ENCODE results near the gene METTL6.

The METTL6 gene

DNA sequence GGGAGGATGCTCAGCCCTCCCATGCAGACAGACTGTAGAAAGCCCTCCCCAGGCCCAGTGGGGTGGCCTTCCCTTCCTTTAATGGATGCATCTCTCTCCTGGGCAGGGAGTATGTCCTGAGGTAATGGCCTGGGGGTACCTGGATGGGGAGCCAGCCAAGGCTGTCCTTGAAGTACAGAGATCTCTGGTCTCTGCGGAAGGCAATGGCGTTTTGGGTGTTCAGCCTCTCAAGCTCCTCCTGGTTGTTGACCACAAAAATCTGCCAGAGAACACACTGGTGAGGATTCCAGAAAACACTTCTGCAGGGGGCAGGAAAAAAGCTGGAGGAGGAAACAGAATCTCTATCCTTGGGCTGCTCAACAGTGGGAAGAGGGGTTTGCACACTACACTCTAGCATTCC is 29.0 kb upstream of the METTL6 start:
- H3K4me3 ChIP-seq (ENCODE audit: low read depth, low read length), result no peak overlapping the region
- in situ Hi-C loops (cut with HindIII; ENCODE audit: low sequenced_read_pairs), result no loop called here
- TF ChIP-seq, protein P1, sequence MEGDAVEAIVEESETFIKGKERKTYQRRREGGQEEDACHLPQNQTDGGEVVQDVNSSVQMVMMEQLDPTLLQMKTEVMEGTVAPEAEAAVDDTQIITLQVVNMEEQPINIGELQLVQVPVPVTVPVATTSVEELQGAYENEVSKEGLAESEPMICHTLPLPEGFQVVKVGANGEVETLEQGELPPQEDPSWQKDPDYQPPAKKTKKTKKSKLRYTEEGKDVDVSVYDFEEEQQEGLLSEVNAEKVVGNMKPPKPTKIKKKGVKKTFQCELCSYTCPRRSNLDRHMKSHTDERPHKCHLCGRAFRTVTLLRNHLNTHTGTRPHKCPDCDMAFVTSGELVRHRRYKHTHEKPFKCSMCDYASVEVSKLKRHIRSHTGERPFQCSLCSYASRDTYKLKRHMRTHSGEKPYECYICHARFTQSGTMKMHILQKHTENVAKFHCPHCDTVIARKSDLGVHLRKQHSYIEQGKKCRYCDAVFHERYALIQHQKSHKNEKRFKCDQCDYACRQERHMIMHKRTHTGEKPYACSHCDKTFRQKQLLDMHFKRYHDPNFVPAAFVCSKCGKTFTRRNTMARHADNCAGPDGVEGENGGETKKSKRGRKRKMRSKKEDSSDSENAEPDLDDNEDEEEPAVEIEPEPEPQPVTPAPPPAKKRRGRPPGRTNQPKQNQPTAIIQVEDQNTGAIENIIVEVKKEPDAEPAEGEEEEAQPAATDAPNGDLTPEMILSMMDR (IDR thresholded peaks at IDR 0.05; ENCODE audit: low read depth, low read length, missing control alignments), result no peak
- no peak for DNase-seq (ENCODE audit: low read depth)

DNA sequence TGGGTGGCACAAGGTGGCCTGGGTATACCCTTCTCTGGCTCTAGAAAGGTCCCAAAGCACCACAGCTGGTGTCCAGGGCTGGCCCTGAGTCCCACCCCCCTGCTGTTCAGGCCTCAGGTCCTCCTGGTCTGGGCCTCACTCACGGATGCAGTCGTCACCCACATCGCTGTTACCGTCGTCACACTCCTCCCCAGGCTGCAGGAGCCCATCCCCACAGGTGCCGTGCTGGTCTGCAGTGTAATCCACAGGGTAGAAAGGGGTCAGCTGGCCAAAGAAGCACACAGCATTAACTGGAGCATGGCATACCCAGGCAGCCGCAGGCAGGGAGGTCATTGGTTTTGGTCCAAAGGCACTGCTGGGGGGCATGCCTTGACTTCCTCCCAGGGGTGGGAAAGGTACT is 28.4 kb upstream of the METTL6 start:
- H3K4me3 ChIP-seq (ENCODE audit: low read depth, low read length), result no peak overlapping the region
- TF ChIP-seq, protein P1 (IDR thresholded peaks at IDR 0.05; ENCODE audit: low read depth, low read length, missing control alignments), result no peak
- in situ Hi-C loops (cut with HindIII; ENCODE audit: low sequenced_read_pairs), result no loop called here
- DNase-seq (ENCODE audit: low read depth), result no peak

DNA sequence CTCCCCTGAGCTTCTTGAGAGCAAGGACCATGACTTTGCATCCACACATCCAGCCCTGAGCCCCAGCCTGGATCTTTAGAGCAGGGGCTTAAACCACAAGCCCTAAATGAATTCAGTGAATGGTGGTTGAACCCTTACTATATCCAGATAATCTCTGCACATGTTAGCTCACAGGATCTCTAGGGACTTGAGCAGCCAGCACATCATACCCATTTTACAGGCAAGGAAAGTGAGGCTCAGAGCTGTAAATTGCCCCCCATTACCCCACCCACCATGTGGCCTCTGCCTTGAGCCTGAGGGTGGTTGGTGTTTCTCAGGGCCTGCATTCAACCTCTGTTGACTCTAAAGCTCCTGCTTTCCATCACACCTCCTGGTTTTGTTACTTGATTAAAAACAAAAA is 27.6 kb upstream of the METTL6 start:
- TF ChIP-seq, protein P1 (IDR thresholded peaks at IDR 0.05; ENCODE audit: low read depth, low read length, missing control alignments), result no peak
- no peak for DNase-seq (ENCODE audit: low read depth)
- in situ Hi-C loops (cut with HindIII; ENCODE audit: low sequenced_read_pairs), result no loop called here
- no peak overlapping the region for H3K4me3 ChIP-seq (ENCODE audit: low read depth, low read length)

DNA sequence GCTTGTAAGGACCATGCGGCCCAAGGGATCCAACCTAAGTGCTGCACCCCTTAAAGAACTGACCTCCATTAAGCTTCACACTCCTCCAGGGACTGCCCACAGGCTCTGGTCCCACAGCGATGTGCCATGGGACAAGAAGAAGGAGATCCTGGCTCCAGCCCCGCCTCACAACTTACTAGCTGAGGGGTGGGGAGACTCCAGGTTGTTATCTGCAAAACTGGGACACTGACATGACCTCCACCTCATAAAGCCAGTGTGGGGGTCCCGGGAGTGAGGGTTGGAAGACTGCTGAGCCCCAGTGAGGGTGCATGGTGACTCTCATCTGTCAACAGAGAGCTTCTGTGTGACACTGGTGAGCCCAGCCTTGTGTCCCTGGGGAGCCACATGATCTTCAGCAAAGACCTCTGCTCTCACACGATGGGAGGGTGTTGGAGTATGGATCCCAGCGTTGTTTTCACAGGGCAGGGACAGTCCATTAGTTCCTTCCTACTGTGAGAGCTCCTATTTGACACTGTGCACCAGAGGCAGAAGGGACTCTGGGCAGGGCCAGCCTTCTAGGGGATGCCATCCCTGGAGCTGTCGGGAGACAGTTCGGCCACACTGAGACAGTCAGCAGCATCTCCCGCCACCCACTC is 26.8 kb upstream of the METTL6 start:
- TF ChIP-seq, protein P1 (IDR thresholded peaks at IDR 0.05; ENCODE audit: low read depth, low read length, missing control alignments), result no peak
- in situ Hi-C loops (cut with HindIII; ENCODE audit: low sequenced_read_pairs), result no loop called here
- DNase-seq (ENCODE audit: low read depth), result no peak

DNA sequence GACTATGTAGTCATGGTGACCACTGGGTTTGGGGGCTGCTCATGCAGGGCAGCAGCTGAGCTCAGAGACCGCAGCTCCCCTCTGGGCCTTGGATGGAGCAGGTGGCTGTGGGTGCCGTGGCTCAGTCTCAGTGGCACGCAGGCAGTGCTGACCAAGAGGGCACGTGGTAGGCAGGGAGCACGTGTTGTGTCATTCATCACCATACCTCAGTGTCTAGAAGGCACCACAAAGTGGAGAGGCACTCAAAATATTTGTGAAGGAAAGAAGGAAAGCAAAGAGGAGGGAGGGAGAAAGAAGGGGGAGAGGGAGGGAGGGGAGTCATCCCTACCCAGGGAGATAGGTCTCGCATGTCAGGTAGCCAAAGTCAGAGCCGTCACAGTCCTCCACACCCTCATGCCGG is 26.2 kb upstream of the METTL6 start:
- TF ChIP-seq, protein P1 (IDR thresholded peaks at IDR 0.05; ENCODE audit: low read depth, low read length, missing control alignments), result no peak

More for the DNA sequence above, 26.8 kb upstream of the METTL6 start:
- H3K4me3 ChIP-seq (ENCODE audit: low read depth, low read length), result no peak overlapping the region

DNA sequence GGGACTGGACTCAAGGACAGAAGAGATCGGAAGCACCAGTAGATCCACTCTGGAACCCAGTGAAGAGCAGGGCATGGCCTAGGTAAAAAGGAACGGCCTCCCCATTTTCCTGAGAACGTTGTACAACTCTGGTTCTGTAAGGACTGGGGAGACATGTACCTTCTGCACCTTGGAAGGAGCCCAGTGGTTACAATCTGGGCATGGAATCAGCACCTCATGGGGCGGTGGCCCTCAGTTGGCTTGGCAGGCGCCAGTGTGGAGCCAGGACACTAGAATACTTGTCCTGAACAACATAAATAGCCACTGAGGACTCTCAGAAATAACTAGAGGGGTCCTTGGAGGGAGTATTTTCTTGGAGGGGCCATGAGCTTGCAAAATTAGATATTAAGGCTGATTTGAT is 25.6 kb upstream of the METTL6 start:
- in situ Hi-C loops (cut with HindIII; ENCODE audit: low sequenced_read_pairs), result no loop called here
- TF ChIP-seq, protein P1 (IDR thresholded peaks at IDR 0.05; ENCODE audit: low read depth, low read length, missing control alignments), result no peak
- no peak for DNase-seq (ENCODE audit: low read depth)
- H3K4me3 ChIP-seq (ENCODE audit: low read depth, low read length), result no peak overlapping the region

More for the DNA sequence above, 26.2 kb upstream of the METTL6 start:
- no peak for DNase-seq (ENCODE audit: low read depth)
- in situ Hi-C loops (cut with HindIII; ENCODE audit: low sequenced_read_pairs), result no loop called here
- H3K4me3 ChIP-seq (ENCODE audit: low read depth, low read length), result no peak overlapping the region
